Measurements from ENCODE around the gene TACC2.

The TACC2 gene

GRCh38 chr10:122190176-122190943 lies 201.4 kb downstream of the TACC2 start:
- no peak overlapping the region for H3K4me3 ChIP-seq (replicated peaks; ENCODE audit: low read depth, low read length)
- peak; percentile 43 for DNase-seq (ENCODE audit: extremely low read depth, low read depth)
- TF ChIP-seq CTCF (IDR thresholded peaks at IDR 0.05; ENCODE audit: low read depth, low read length, missing control alignments) = no peak

- no peak for TF ChIP-seq CTCF (IDR thresholded peaks at IDR 0.05; ENCODE audit: low read depth, low read length, missing control alignments)
- no peak overlapping the region for H3K4me3 ChIP-seq (replicated peaks; ENCODE audit: low read depth, low read length)
- no peak for DNase-seq (ENCODE audit: extremely low read depth, low read depth)
Observed at GRCh38 chr10:122191936-122192541, 203.1 kb downstream of the TACC2 start.

- no peak for DNase-seq (ENCODE audit: extremely low read depth, low read depth)
- H3K4me3 ChIP-seq (replicated peaks; ENCODE audit: low read depth, low read length) = no peak overlapping the region
- no peak for TF ChIP-seq CTCF (IDR thresholded peaks at IDR 0.05; ENCODE audit: low read depth, low read length, missing control alignments)
Observed at GRCh38 chr10:122194251-122194650, 205.3 kb downstream of the TACC2 start.

- DNase-seq (ENCODE audit: extremely low read depth, low read depth) = no peak
- no peak for TF ChIP-seq CTCF (IDR thresholded peaks at IDR 0.05; ENCODE audit: low read depth, low read length, missing control alignments)
- no peak overlapping the region for H3K4me3 ChIP-seq (replicated peaks; ENCODE audit: low read depth, low read length)
Observed at GRCh38 chr10:122196218-122196617, 207.3 kb downstream of the TACC2 start.

GRCh38 chr10:122197611-122198222 lies 208.8 kb downstream of the TACC2 start:
- TF ChIP-seq CTCF (IDR thresholded peaks at IDR 0.05; ENCODE audit: low read depth, low read length, missing control alignments) = no peak
- no peak overlapping the region for H3K4me3 ChIP-seq (replicated peaks; ENCODE audit: low read depth, low read length)
- no peak for DNase-seq (ENCODE audit: extremely low read depth, low read depth)

- no peak for TF ChIP-seq CTCF (IDR thresholded peaks at IDR 0.05; ENCODE audit: low read depth, low read length, missing control alignments)
- DNase-seq (ENCODE audit: extremely low read depth, low read depth) = no peak
- no peak overlapping the region for H3K4me3 ChIP-seq (replicated peaks; ENCODE audit: low read depth, low read length)
Observed at GRCh38 chr10:122198631-122199030, 209.7 kb downstream of the TACC2 start.
